Brain pericyte (primary cell): ENCODE results near the gene VWA3A.
A peak's percentile ranks its signal among the peaks of the same experiment; 100 is the strongest.

ENCODE experiments used
- DNase-seq: peaks from one replicate; pipeline ENCODE4 v3.0.0-alpha.2; 2012; ENCODE audit warnings: low read depth, low spot score

VWA3A gene

DNA sequence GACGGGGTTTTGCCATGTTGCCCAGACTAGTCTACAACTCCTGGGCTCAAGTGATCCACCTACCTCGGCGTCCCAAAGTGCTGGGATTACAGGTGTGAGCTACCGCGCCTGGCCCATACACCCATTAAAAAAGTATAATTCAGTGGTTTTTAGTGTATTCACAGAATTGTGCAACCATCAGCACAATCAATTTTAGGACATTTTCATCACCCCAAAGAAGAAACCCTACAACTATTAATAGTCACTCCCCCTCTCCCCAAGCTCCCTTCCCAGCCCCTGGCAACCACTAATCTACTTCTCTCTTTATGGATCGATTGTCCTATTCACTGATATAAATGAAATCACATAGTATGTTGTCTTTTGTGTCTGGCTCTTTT, 109.9 kb downstream of the VWA3A start:
- DNase-seq, result no peak

DNA sequence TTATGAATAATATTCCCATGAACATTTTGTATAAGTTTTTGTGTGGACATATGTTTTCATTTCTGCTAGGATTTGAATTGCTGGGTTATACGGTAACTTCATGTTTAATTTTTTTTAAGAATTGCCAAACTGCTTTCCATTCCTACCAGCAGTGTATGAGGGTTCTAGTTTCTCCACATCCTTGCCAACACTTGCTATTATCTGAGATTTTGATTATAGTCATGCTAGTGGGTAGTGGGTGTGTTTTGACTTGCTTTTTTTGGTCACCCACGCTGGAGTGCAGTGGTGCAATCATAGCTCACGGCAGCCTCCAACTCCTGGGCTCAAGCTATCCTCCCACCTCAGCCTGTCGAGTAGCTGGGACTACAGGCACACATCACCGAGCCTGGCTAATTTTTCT, 110.8 kb downstream of the VWA3A start:
- no peak for DNase-seq

DNA sequence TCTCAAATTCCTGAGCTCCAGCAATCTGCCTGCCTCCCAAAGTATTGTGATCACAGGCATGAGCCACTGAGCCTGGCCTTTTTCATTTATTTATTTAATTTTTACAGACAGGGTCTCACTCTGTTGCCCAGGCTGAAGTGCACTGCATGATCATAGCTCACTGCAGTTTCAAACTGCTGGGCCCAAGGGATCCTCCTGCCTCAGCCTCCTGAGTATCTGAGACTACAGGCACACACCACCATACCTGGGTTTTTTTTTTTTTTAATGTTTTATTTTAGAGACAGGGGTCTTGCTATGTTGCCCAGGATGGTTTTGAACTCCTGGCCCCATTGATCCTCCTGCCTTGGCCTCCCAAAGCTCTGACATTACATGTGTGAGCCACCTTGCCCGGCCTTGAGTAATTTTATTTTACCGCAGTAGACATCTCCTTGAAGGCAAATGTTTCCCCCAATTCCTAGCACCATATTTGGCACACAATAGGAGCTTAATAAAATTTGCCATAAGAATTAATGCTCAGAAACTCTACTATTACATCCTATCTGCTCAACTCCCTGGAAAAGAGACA, 111.8 kb downstream of the VWA3A start:
- DNase-seq, result no peak

DNA sequence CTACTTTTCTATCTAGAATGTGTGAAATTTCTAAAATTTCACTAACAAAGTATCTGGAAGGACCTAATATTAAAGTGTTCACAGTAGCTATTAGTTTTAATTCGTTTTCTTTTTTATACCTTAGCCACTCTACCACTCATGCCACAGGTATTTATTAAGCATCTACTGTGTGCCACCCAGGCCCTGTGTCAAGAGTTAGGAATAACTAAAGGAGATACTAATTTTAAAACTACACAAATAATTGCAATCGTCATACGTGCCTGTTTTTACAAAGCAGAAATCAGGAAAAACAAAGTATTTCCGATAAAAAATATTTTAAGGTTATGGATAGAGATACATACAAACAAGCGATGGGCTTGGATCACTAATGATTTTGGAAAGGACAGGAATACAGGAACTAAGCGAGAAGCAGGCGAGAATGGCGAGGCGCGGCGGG, 113.3 kb downstream of the VWA3A start:
- no peak for DNase-seq

DNA sequence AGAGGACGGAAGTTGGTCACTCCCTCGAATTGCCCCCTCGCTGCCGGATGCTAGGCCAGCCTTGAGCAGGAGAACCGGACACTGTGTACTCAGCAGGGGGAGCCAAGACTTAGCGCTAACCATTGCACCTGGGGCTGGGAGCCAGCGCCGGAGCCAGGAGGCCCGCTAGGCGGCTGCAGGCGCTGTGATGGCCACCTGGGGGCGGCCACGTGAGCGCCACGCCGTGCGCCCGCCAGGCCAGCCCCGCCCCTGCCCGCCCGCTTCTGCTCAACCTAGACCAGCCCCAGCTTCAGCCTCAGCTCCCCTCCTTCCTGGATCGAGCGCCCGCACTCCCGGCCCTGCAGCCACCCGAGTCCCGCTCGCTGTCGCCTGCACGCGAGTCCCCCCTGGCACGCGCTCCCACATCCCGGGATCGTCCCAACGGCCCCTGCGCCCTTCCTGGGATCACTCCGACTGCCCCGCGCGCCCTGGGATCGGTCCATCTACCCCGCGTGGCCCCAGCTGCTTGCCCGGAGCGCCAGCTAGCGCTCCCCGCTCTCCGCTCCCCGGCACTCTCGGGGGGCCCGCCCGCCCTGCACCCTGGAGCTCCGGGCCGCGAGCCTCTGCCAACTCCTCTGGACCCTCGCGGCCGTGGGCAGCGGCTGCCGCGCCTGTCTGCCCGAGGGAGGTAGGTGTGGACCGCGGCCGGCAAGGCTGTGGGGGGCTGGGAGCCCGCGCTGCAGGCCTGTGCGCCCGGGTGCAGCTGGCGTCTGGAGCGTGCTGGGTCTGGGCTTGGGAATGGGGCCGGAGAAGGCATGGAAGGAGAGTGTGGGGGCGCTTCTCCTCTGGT, 113.9 kb downstream of the VWA3A start, which contains the start of gene EEF2K:
Gene EEF2K, plus strand, starts transcription at position 266 of the 829 bp plus-strand sequence. CDS start 19,452 bp downstream, outside the sequence.
- peak; percentile 51 for DNase-seq
